H1 (cell line): Measurements from ENCODE around the gene BRD9. TPM values are rescaled to one million over a fixed set of nuclear protein-coding genes. Genes with fewer than 3 reads are reported as not detected.

Source experiments
- BACH1 ChIP-seq: IDR thresholded peaks from 2 replicates; pipeline ENCODE4 v1.6.1; 2012; ENCODE audit warnings: low read length, improper control_type of control experiment
- CBX8 ChIP-seq: fragments of 300-800, 300-1000 bp; sonication (generic); IDR thresholded peaks from 2 replicates; pipeline ENCODE4 v1.7.1; 2016; ENCODE audit warnings: low read depth, low read length, borderline replicate concordance
- CEBPB ChIP-seq: IDR thresholded peaks from 2 replicates; pipeline ENCODE4 v1.6.1; 2012; ENCODE audit warnings: low read depth, low read length
- FOSL1 ChIP-seq: IDR thresholded peaks from 2 replicates; pipeline ENCODE4 v1.6.1; 2011; ENCODE audit warnings: mild to moderate bottlenecking, low read depth, low read length, moderate library complexity; ENCODE audit not compliant: insufficient read depth
- HDAC2 ChIP-seq, 2 experiments: fragments of 300-600 bp in 1 of 2; sonication (generic) in 1 of 2; IDR thresholded peaks; 2 replicates each; pipeline ENCODE4 v1.6.1; 2011 to 2012; ENCODE audit warnings: low read depth in 2 of 2, low read length in 2 of 2, mild to moderate bottlenecking in 2 of 2, moderate library complexity in 2 of 2, borderline replicate concordance in 1 of 2, inconsistent platforms in 1 of 2
- KDM5A ChIP-seq: fragments of 200-600 bp; IDR thresholded peaks from 2 replicates; pipeline ENCODE4 v1.7.1; 2012; ENCODE audit warnings: mild to moderate bottlenecking, low read length, inconsistent platforms, mixed read lengths
- RBBP5 ChIP-seq: IDR thresholded peaks from 2 replicates; pipeline ENCODE4 v1.7.1; 2012; ENCODE audit warnings: low read depth, mild to moderate bottlenecking, inconsistent platforms, low read length, moderate library complexity, borderline replicate concordance
- SIRT6 ChIP-seq: IDR thresholded peaks from one replicate; pipeline ENCODE4 v1.7.1; 2012; ENCODE audit warnings: low read length, inconsistent platforms
- TCF12 ChIP-seq: IDR thresholded peaks from 2 replicates; pipeline ENCODE4 v1.6.1; 2011; ENCODE audit warnings: low read depth, mild to moderate bottlenecking, low read length
- polyA plus RNA-seq, 7 experiments: library from polyadenylated mRNA; depleted of rRNA in 3 of 7; stranded (reverse) in 5 of 7; unstranded in 2 of 7; fragments of >200 nt in 5 of 7; fragments of 200-250 nt in 2 of 7; gene quantifications; 1 replicate in 5 of 7; 2 replicates in 1 of 7; 4 replicates in 1 of 7; pipeline versions ENCODE4 v1.2.1 to v1.2.3, GENCODE V29; 2011 to 2013; ENCODE audit warnings: missing spikeins in 2 of 7, mixed read lengths in 2 of 7
- total RNA-seq: library from RNA; stranded (reverse); fragmentation: NEBNext Ultra II Directional; extraction: Animal tissue kit (Norgen Biotek cat#: 25700); gene quantifications from 2 replicates; pipeline ENCODE4 v1.2.1, GENCODE V29; 2021
- TF ChIP-seq, protein P1 (sequence below): fragments of 300-600 bp; sonication (generic); IDR thresholded peaks from 2 replicates; pipeline ENCODE4 v1.7.1; 2012; ENCODE audit warnings: low read length, moderate library complexity, mild to moderate bottlenecking, inconsistent platforms; ENCODE audit not compliant: insufficient replicate concordance
- TF ChIP-seq, protein P2 (sequence below): IDR thresholded peaks from 2 replicates; pipeline ENCODE4 v1.6.1; 2011; ENCODE audit warnings: low read length, improper control_type of control experiment

The BRD9 gene
- total and polyA plus RNA-seq, 2 of the 8 experiments (the other 6 are each of a cell fraction or from before 2014, with no cell fraction given): 9.3 to 49.4 TPM

DNA sequence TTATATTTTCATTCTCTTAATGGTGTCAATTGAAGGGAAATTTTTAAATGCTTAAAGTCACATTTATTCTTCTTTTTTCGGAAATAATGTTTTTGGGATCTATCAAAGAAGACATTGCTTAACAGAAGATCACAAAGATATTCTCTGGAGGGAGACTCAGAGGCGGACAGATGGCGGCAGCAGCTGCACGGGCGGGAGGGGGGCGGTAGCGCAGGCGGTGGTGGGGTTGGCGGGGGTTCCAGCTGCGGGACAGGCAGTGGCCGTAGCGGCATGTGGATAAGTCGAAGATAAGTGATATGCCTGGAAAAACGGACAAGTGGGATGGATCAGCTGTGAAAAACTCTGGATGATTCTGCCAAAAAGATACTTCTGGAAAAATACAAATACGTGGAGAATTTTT is 76.4 kb downstream of the BRD9 start (continued):
- TF ChIP-seq, protein P1, sequence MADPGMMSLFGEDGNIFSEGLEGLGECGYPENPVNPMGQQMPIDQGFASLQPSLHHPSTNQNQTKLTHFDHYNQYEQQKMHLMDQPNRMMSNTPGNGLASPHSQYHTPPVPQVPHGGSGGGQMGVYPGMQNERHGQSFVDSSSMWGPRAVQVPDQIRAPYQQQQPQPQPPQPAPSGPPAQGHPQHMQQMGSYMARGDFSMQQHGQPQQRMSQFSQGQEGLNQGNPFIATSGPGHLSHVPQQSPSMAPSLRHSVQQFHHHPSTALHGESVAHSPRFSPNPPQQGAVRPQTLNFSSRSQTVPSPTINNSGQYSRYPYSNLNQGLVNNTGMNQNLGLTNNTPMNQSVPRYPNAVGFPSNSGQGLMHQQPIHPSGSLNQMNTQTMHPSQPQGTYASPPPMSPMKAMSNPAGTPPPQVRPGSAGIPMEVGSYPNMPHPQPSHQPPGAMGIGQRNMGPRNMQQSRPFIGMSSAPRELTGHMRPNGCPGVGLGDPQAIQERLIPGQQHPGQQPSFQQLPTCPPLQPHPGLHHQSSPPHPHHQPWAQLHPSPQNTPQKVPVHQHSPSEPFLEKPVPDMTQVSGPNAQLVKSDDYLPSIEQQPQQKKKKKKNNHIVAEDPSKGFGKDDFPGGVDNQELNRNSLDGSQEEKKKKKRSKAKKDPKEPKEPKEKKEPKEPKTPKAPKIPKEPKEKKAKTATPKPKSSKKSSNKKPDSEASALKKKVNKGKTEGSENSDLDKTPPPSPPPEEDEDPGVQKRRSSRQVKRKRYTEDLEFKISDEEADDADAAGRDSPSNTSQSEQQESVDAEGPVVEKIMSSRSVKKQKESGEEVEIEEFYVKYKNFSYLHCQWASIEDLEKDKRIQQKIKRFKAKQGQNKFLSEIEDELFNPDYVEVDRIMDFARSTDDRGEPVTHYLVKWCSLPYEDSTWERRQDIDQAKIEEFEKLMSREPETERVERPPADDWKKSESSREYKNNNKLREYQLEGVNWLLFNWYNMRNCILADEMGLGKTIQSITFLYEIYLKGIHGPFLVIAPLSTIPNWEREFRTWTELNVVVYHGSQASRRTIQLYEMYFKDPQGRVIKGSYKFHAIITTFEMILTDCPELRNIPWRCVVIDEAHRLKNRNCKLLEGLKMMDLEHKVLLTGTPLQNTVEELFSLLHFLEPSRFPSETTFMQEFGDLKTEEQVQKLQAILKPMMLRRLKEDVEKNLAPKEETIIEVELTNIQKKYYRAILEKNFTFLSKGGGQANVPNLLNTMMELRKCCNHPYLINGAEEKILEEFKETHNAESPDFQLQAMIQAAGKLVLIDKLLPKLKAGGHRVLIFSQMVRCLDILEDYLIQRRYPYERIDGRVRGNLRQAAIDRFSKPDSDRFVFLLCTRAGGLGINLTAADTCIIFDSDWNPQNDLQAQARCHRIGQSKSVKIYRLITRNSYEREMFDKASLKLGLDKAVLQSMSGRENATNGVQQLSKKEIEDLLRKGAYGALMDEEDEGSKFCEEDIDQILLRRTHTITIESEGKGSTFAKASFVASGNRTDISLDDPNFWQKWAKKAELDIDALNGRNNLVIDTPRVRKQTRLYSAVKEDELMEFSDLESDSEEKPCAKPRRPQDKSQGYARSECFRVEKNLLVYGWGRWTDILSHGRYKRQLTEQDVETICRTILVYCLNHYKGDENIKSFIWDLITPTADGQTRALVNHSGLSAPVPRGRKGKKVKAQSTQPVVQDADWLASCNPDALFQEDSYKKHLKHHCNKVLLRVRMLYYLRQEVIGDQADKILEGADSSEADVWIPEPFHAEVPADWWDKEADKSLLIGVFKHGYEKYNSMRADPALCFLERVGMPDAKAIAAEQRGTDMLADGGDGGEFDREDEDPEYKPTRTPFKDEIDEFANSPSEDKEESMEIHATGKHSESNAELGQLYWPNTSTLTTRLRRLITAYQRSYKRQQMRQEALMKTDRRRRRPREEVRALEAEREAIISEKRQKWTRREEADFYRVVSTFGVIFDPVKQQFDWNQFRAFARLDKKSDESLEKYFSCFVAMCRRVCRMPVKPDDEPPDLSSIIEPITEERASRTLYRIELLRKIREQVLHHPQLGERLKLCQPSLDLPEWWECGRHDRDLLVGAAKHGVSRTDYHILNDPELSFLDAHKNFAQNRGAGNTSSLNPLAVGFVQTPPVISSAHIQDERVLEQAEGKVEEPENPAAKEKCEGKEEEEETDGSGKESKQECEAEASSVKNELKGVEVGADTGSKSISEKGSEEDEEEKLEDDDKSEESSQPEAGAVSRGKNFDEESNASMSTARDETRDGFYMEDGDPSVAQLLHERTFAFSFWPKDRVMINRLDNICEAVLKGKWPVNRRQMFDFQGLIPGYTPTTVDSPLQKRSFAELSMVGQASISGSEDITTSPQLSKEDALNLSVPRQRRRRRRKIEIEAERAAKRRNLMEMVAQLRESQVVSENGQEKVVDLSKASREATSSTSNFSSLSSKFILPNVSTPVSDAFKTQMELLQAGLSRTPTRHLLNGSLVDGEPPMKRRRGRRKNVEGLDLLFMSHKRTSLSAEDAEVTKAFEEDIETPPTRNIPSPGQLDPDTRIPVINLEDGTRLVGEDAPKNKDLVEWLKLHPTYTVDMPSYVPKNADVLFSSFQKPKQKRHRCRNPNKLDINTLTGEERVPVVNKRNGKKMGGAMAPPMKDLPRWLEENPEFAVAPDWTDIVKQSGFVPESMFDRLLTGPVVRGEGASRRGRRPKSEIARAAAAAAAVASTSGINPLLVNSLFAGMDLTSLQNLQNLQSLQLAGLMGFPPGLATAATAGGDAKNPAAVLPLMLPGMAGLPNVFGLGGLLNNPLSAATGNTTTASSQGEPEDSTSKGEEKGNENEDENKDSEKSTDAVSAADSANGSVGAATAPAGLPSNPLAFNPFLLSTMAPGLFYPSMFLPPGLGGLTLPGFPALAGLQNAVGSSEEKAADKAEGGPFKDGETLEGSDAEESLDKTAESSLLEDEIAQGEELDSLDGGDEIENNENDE: no peak
- no peak for TF ChIP-seq SIRT6
- no peak for TF ChIP-seq KDM5A
- no peak for TF ChIP-seq TCF12
- TF ChIP-seq, protein P2, sequence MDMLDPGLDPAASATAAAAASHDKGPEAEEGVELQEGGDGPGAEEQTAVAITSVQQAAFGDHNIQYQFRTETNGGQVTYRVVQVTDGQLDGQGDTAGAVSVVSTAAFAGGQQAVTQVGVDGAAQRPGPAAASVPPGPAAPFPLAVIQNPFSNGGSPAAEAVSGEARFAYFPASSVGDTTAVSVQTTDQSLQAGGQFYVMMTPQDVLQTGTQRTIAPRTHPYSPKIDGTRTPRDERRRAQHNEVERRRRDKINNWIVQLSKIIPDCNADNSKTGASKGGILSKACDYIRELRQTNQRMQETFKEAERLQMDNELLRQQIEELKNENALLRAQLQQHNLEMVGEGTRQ: no peak
- no peak for TF ChIP-seq BACH1
- TF ChIP-seq HDAC2 (IDR thresholded peaks at IDR 0.05; ENCODE audit: borderline replicate concordance in 1 of 2, low read depth in 2 of 2, low read length in 2 of 2): no peak
- no peak for TF ChIP-seq RBBP5
- no peak for TF ChIP-seq FOSL1
- no peak for TF ChIP-seq CBX8
- no peak for TF ChIP-seq CEBPB
